ENCODE measurements around the gene BIN1. TPM values are rescaled to one million over a fixed set of nuclear protein-coding genes. Genes with fewer than 3 reads are reported as not detected.

Gene BIN1
- total and polyA plus RNA-seq, 8 donors: 32.0 to 98.7 (median 76.7) TPM

- no peak for DNase-seq
- TF ChIP-seq, protein P1, sequence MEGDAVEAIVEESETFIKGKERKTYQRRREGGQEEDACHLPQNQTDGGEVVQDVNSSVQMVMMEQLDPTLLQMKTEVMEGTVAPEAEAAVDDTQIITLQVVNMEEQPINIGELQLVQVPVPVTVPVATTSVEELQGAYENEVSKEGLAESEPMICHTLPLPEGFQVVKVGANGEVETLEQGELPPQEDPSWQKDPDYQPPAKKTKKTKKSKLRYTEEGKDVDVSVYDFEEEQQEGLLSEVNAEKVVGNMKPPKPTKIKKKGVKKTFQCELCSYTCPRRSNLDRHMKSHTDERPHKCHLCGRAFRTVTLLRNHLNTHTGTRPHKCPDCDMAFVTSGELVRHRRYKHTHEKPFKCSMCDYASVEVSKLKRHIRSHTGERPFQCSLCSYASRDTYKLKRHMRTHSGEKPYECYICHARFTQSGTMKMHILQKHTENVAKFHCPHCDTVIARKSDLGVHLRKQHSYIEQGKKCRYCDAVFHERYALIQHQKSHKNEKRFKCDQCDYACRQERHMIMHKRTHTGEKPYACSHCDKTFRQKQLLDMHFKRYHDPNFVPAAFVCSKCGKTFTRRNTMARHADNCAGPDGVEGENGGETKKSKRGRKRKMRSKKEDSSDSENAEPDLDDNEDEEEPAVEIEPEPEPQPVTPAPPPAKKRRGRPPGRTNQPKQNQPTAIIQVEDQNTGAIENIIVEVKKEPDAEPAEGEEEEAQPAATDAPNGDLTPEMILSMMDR (IDR thresholded peaks at IDR 0.05): no peak
- ATAC-seq: no peak
Measured at GRCh38 chr2:127061375-127062273, 45.3 kb downstream of the BIN1 start.

DNA sequence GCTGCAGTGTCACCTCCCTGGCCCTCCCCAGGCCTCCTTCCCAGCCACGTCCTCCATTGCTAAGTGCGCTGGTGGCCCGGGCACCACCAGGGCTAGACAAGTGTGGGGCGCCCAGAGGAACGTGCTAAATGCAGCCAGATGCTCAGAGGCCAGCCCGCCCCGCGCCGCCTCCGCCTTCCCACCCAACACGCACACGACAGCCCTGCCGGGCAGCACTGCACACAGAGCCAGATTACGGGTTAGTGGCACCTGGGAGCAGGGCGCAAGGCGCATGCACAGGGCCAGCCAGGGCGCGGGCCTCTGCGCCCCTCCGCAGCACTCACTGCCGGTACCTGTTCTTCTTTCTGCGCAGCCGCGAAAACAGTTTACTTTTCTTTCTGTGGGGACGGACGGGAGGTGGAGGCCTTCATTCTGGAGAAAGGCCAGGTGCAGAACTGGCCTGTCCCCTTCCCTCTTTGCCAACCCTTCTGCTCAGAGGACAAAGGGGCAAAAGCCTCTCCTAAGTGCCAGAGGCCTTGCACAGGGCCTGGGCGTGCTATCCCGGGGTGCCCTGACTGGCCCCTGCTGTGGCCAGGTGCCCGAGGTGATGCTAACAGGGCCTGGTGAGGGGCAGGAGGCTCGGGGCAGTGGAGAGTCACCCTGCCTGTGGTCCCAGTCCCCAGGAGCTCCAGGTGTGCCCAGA lies 46.5 kb downstream of the BIN1 start:
- no peaks in the 10 kb centered on the region for H3K9me3 ChIP-seq
- intact Hi-C loops (cut with DNase I): no loop called here

More at GRCh38 chr2:127061375-127062273, 45.3 kb downstream of the BIN1 start:
- no peaks in the 10 kb centered on the region for H3K27me3 ChIP-seq
- intact Hi-C loops (cut with DNase I): no loop called here
- peaks cover 13 to 49% of the 10 kb centered on the region in 2 donors for H3K4me1 ChIP-seq
- H3K27ac ChIP-seq: peak overlapping the region in 1 of 2 donors; percentile 74
- H3K36me3 ChIP-seq: peaks cover 0 to 36% of the 10 kb centered on the region in 2 donors
- no peaks in the 10 kb centered on the region for H3K9me3 ChIP-seq
- no peak overlapping the region for H3K4me3 ChIP-seq

GRCh38 chr2:127059559-127059958 lies 47.4 kb downstream of the BIN1 start:
- no peaks in the 10 kb centered on the region for H3K9me3 ChIP-seq
- H3K36me3 ChIP-seq: peaks cover 0 to 38% of the 10 kb centered on the region in 2 donors
- peaks cover 5 to 28% of the 10 kb centered on the region in 2 donors for H3K4me1 ChIP-seq
- ATAC-seq (no peak), DNase-seq (no peak)
- H3K4me3 ChIP-seq: no peak overlapping the region
- intact Hi-C loops (cut with DNase I): no loop called here
- TF ChIP-seq, protein P1 (IDR thresholded peaks at IDR 0.05): no peak
- H3K27me3 ChIP-seq: no peaks in the 10 kb centered on the region
- H3K27ac ChIP-seq: no peak overlapping the region

More for the DNA sequence above, 46.5 kb downstream of the BIN1 start:
- TF ChIP-seq, protein P1 (IDR thresholded peaks at IDR 0.05): no peak
- no peak for DNase-seq
- Histone ChIP-seq H3K36me3 (peaks cover 0 to 38% of the 10 kb centered on the region in 2 donors), H3K4me3 (no peak overlapping the region), H3K27ac (no peak overlapping the region), H3K4me1 (peaks cover 12 to 37% of the 10 kb centered on the region in 2 donors), H3K27me3 (no peaks in the 10 kb centered on the region)
- ATAC-seq: no peak

DNA sequence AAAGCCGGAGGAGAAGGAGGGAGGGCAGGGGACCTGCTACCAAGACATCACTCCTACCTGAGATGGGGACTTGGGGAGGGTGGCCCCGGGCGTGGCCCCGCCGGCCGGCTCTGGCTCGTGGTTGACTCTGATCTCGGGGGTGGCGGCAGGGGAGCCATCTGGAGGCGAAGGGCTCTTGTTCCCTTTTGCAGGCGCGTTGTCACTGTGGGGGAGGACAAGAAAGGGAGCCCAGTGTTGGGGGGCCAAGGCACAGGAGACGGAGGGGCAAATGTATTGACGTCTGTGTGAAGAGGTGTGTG lies 48.1 kb downstream of the BIN1 start:
- TF ChIP-seq, protein P1 (IDR thresholded peaks at IDR 0.05): no peak
- Histone ChIP-seq H3K9me3 (no peaks in the 10 kb centered on the region), H3K36me3 (peaks cover 0 to 38% of the 10 kb centered on the region in 2 donors), H3K4me1 (peaks cover 0 to 22% of the 10 kb centered on the region in 2 donors), H3K27me3 (no peaks in the 10 kb centered on the region), H3K4me3 (no peak overlapping the region), H3K27ac (no peak overlapping the region)
- intact Hi-C loops (cut with DNase I): no loop called here
- ATAC-seq (no peak), DNase-seq (no peak)
